Measurements from ENCODE around the gene MED4.
A peak's percentile ranks its signal among the peaks of the same experiment; 100 is the strongest.

The MED4 gene

GRCh38 chr13:48037346-48038173 is 57.3 kb downstream of the MED4 start, which contains the start of gene NUDT15:
NUDT15 (plus strand) TSS chr13:48037726; CDS start chr13:48037747, 21 bp downstream.
- peak; percentile 94 for DNase-seq (ENCODE audit: low read depth)

- no peak for DNase-seq (ENCODE audit: low read depth)
Observed at GRCh38 chr13:48029859-48030258, 65.0 kb downstream of the MED4 start.

- DNase-seq (ENCODE audit: low read depth), result no peak
Observed at GRCh38 chr13:48028066-48028465, 66.8 kb downstream of the MED4 start.

Data from activated T-helper 1 cell treated with Interleukin-2 at 50 U/mL for 16 hours (primary cell).